Measurements from ENCODE around the gene RCOR2. TPM values are rescaled to one million over a fixed set of nuclear protein-coding genes. Genes with fewer than 3 reads are reported as not detected.

RCOR2 gene
- total and polyA plus RNA-seq, 2 of the 13 experiments (the other 11 are each of a cell fraction or from before 2014, with no cell fraction given) = 8.3 to 8.5 TPM

GRCh38 chr11:63938479-63939396 lies 21.8 kb upstream of the RCOR2 start, which contains the start of gene NAA40 (continued):
- TF ChIP-seq, protein P1, sequence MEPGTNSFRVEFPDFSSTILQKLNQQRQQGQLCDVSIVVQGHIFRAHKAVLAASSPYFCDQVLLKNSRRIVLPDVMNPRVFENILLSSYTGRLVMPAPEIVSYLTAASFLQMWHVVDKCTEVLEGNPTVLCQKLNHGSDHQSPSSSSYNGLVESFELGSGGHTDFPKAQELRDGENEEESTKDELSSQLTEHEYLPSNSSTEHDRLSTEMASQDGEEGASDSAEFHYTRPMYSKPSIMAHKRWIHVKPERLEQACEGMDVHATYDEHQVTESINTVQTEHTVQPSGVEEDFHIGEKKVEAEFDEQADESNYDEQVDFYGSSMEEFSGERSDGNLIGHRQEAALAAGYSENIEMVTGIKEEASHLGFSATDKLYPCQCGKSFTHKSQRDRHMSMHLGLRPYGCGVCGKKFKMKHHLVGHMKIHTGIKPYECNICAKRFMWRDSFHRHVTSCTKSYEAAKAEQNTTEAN (CRISPR knock-in tag; conservative IDR thresholded peaks at IDR 0.05) = no peak
- TF ChIP-seq, protein P2, sequence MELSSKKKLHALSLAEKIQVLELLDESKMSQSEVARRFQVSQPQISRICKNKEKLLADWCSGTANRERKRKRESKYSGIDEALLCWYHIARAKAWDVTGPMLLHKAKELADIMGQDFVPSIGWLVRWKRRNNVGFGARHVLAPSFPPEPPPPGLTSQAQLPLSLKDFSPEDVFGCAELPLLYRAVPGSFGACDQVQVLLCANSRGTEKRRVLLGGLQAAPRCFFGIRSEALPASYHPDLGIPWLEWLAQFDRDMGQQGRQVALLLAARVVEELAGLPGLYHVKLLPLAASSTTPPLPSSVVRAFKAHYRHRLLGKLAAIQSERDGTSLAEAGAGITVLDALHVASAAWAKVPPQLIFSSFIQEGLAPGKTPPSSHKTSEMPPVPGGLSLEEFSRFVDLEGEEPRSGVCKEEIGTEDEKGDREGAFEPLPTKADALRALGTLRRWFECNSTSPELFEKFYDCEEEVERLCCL (CRISPR knock-in tag; IDR thresholded peaks at IDR 0.05; ENCODE audit: borderline replicate concordance) = no peak
- TF ChIP-seq, protein P3, sequence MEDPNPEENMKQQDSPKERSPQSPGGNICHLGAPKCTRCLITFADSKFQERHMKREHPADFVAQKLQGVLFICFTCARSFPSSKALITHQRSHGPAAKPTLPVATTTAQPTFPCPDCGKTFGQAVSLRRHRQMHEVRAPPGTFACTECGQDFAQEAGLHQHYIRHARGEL (CRISPR knock-in tag; IDR thresholded peaks at IDR 0.05) = no peak
- TF ChIP-seq, protein P4, sequence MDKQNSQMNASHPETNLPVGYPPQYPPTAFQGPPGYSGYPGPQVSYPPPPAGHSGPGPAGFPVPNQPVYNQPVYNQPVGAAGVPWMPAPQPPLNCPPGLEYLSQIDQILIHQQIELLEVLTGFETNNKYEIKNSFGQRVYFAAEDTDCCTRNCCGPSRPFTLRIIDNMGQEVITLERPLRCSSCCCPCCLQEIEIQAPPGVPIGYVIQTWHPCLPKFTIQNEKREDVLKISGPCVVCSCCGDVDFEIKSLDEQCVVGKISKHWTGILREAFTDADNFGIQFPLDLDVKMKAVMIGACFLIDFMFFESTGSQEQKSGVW (CRISPR knock-in tag; IDR thresholded peaks at IDR 0.05; ENCODE audit: borderline replicate concordance) = no peak
- TF ChIP-seq TFDP2 (CRISPR knock-in tag; IDR thresholded peaks at IDR 0.05) (peak; percentile 76), ZNF816 (CRISPR knock-in tag; IDR thresholded peaks at IDR 0.05; ENCODE audit: borderline replicate concordance) (peak; percentile 61; the same call in 1 of the 2 replicates), FUBP1 (CRISPR knock-in tag; IDR thresholded peaks at IDR 0.05; ENCODE audit: borderline replicate concordance) (no peak), PLRG1 (conservative IDR thresholded peaks at IDR 0.05) (no peak), SOX5 (CRISPR knock-in tag; IDR thresholded peaks at IDR 0.05; ENCODE audit: borderline replicate concordance) (peak; percentile 14; the same call in 1 of the 2 replicates), HOXD1 (CRISPR knock-in tag; IDR thresholded peaks at IDR 0.05) (0 out of 2 replicates have a peak, but pooled peaks have one; percentile 30), SP140L (CRISPR knock-in tag; IDR thresholded peaks at IDR 0.05; ENCODE audit: borderline replicate concordance) (no peak), MNT (IDR thresholded peaks at IDR 0.05) (peak; percentile 45; the same call in 1 of the 2 replicates), CENPBD1 (CRISPR knock-in tag; IDR thresholded peaks at IDR 0.05; ENCODE audit: borderline replicate concordance, low read depth) (no peak)
- TF ChIP-seq, protein P5, sequence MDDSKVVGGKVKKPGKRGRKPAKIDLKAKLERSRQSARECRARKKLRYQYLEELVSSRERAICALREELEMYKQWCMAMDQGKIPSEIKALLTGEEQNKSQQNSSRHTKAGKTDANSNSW (CRISPR knock-in tag; IDR thresholded peaks at IDR 0.05; ENCODE audit: borderline replicate concordance) = no peak
- TF ChIP-seq, protein P6, sequence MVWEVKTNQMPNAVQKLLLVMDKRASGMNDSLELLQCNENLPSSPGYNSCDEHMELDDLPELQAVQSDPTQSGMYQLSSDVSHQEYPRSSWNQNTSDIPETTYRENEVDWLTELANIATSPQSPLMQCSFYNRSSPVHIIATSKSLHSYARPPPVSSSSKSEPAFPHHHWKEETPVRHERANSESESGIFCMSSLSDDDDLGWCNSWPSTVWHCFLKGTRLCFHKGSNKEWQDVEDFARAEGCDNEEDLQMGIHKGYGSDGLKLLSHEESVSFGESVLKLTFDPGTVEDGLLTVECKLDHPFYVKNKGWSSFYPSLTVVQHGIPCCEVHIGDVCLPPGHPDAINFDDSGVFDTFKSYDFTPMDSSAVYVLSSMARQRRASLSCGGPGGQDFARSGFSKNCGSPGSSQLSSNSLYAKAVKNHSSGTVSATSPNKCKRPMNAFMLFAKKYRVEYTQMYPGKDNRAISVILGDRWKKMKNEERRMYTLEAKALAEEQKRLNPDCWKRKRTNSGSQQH (CRISPR knock-in tag; IDR thresholded peaks at IDR 0.05; ENCODE audit: low read depth) = 0 out of 2 replicates have a peak, but pooled peaks have one; percentile 44

Measured in HepG2 (cell line).